ENCODE data around the gene SACS. TPM values are rescaled to one million over a fixed set of nuclear protein-coding genes. Genes with fewer than 3 reads are reported as not detected.

Gene SACS
- total RNA-seq, 1 donor from 2014 or later: 87.9 TPM

- Mint-ChIP-seq H3K4me3 (ENCODE audit: unreplicated experiment) (no peak overlapping the region), H3K9me3 (ENCODE audit: low read depth) (peaks cover 7% of the 10 kb centered on the region)
Observed at GRCh38 chr13:23325191-23325590, 108.3 kb downstream of the SACS start.

GRCh38 chr13:23323946-23324709 is 109.4 kb downstream of the SACS start:
- peak overlapping the region; percentile 78 for H3K27ac Mint-ChIP-seq (ENCODE audit: unreplicated experiment)
- H3K4me1 Mint-ChIP-seq (ENCODE audit: low read depth): peaks cover 71% of the 10 kb centered on the region
- no peaks in the 10 kb centered on the region for H3K9me3 Mint-ChIP-seq (ENCODE audit: low read depth)
- no peaks in the 10 kb centered on the region for H3K27me3 Mint-ChIP-seq (ENCODE audit: low read depth)
- H3K4me3 Mint-ChIP-seq (ENCODE audit: unreplicated experiment): no peak overlapping the region
- no peak for DNase-seq (ENCODE audit: low spot score)
- TF ChIP-seq CTCF (IDR thresholded peaks at IDR 0.05): no peak
- peaks cover 2% of the 10 kb centered on the region for H3K36me3 Mint-ChIP-seq (ENCODE audit: low read depth)

More at GRCh38 chr13:23325191-23325590, 108.3 kb downstream of the SACS start:
- H3K36me3 Mint-ChIP-seq (ENCODE audit: low read depth): peaks cover 2% of the 10 kb centered on the region
- H3K4me1 Mint-ChIP-seq (ENCODE audit: low read depth): peaks cover 60% of the 10 kb centered on the region
- H3K27ac Mint-ChIP-seq (ENCODE audit: unreplicated experiment): no peak overlapping the region
- H3K27me3 Mint-ChIP-seq (ENCODE audit: low read depth): no peaks in the 10 kb centered on the region
- no peak for TF ChIP-seq CTCF (IDR thresholded peaks at IDR 0.05)
- DNase-seq (ENCODE audit: low spot score): no peak

GRCh38 chr13:23322353-23323336 is 110.9 kb downstream of the SACS start:
- H3K27ac Mint-ChIP-seq (ENCODE audit: unreplicated experiment): peak overlapping the region; percentile 100
- DNase-seq (ENCODE audit: low spot score): no peak
- no peaks in the 10 kb centered on the region for H3K27me3 Mint-ChIP-seq (ENCODE audit: low read depth)
- TF ChIP-seq CTCF (IDR thresholded peaks at IDR 0.05): no peak
- peak overlapping the region; percentile 53 for H3K4me3 Mint-ChIP-seq (ENCODE audit: unreplicated experiment)
- H3K36me3 Mint-ChIP-seq (ENCODE audit: low read depth): peaks cover 6% of the 10 kb centered on the region
- peaks cover 77% of the 10 kb centered on the region for H3K4me1 Mint-ChIP-seq (ENCODE audit: low read depth)
- H3K9me3 Mint-ChIP-seq (ENCODE audit: low read depth): no peaks in the 10 kb centered on the region

GRCh38 chr13:23321535-23322241 is 111.8 kb downstream of the SACS start:
- H3K36me3 Mint-ChIP-seq (ENCODE audit: low read depth): peaks cover 4% of the 10 kb centered on the region
- no peaks in the 10 kb centered on the region for H3K9me3 Mint-ChIP-seq (ENCODE audit: low read depth)
- H3K4me3 Mint-ChIP-seq (ENCODE audit: unreplicated experiment): peak overlapping the region; percentile 53
- peak overlapping the region; percentile 100 for H3K27ac Mint-ChIP-seq (ENCODE audit: unreplicated experiment)
- peaks cover 75% of the 10 kb centered on the region for H3K4me1 Mint-ChIP-seq (ENCODE audit: low read depth)
- no peaks in the 10 kb centered on the region for H3K27me3 Mint-ChIP-seq (ENCODE audit: low read depth)
- no peak for TF ChIP-seq CTCF (IDR thresholded peaks at IDR 0.05)
- no peak for DNase-seq (ENCODE audit: low spot score)

Measured in chondrocyte (in vitro differentiated cells).